RKO (cell line): Measurements from ENCODE around the gene TMEM250.
"Not testable (repeated sequence)": the region's sequence is repeated elsewhere in the genome, so short reads cannot be mapped to it uniquely, and the experiment has no call there.

Experiments used
- DNase-seq: peaks from one replicate; pipeline ENCODE4 v3.0.0-alpha.2; 2016; ENCODE audit warnings: low spot score

TMEM250 gene

GRCh38 chr9:136118320-136119060, at the start of gene TMEM250:
TSS of gene TMEM250 (minus strand) at chr9:136118875. CDS start at chr9:136116900, 1,975 bp downstream.
- peak; percentile 100 for DNase-seq

GRCh38 chr9:136163248-136163850, 44.7 kb upstream of the TMEM250 start:
- no peak for DNase-seq

GRCh38 chr9:136160995-136161610, 42.4 kb upstream of the TMEM250 start:
- no peak for DNase-seq

- no peak for DNase-seq
Observed at GRCh38 chr9:136160381-136160841, 41.7 kb upstream of the TMEM250 start.

- DNase-seq: no peak
Observed at GRCh38 chr9:136159851-136160250, 41.2 kb upstream of the TMEM250 start.

GRCh38 chr9:136157477-136158265, 39.0 kb upstream of the TMEM250 start:
- DNase-seq: no peak

GRCh38 chr9:136156209-136157120, 37.8 kb upstream of the TMEM250 start:
- DNase-seq: no peak

- no peak for DNase-seq
Observed at GRCh38 chr9:136155576-136155975, 36.9 kb upstream of the TMEM250 start.

GRCh38 chr9:136154943-136155342, 36.3 kb upstream of the TMEM250 start:
- DNase-seq: no peak

GRCh38 chr9:136153381-136154065, 34.8 kb upstream of the TMEM250 start:
- DNase-seq: no peak

GRCh38 chr9:136152931-136153330, 34.3 kb upstream of the TMEM250 start:
- no peak for DNase-seq

- no peak for DNase-seq
Observed at GRCh38 chr9:136152543-136152866, 33.8 kb upstream of the TMEM250 start.

- no peak for DNase-seq
Observed at GRCh38 chr9:136151848-136152542, 33.3 kb upstream of the TMEM250 start.

GRCh38 chr9:136151214-136151804, 32.6 kb upstream of the TMEM250 start:
- DNase-seq: no peak

- DNase-seq: not testable (repeated sequence)
Observed at GRCh38 chr9:136150664-136151213, 32.1 kb upstream of the TMEM250 start.

- DNase-seq: no peak
Observed at GRCh38 chr9:136149853-136150252, 31.2 kb upstream of the TMEM250 start.

GRCh38 chr9:136149337-136149736, 30.7 kb upstream of the TMEM250 start:
- DNase-seq: no peak

GRCh38 chr9:136148766-136149165, 30.1 kb upstream of the TMEM250 start:
- no peak for DNase-seq
